ENCODE results near the gene C4A. TPM values are rescaled to one million over a fixed set of nuclear protein-coding genes. Genes with fewer than 3 reads are reported as not detected.

C4A gene
- total RNA-seq, 1 donor from 2014 or later: 31.4 TPM

DNA sequence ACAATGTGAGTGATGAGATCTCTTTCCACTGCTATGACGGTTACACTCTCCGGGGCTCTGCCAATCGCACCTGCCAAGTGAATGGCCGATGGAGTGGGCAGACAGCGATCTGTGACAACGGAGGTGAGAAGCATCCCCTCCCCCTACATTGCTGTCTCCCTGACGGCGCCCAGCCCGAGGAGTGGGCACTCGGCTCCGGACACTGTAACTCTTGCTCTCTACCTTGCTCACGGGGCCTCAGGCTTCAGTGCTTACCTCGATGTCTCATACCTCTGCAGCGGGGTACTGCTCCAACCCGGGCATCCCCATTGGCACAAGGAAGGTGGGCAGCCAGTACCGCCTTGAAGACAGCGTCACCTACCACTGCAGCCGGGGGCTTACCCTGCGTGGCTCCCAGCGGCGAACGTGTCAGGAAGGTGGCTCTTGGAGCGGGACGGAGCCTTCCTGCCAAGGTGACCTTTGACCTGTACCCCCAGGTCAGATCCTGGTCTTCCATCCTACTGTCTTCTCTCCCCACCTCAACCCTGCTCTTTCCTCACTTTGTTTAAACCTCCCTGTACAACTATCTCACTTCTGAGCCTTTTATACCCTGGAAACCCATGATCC lies 34.7 kb upstream of the C4A start:
- H3K4me1 ChIP-seq: peaks cover 19% of the 10 kb centered on the region

DNA sequence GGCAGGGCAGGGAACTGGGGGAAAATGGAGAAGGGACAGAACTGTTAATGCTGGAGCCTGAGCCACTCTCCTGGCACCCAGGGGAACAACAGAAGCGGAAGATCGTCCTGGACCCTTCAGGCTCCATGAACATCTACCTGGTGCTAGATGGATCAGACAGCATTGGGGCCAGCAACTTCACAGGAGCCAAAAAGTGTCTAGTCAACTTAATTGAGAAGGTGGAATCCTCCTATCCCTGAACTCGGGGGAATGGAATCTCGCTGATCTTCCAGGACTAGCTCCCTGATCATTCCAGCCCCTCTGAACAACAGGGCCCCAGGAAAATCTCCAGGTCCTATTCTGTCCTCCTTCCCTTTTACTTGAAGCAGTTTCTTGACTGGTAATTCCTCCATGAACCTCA lies 34.0 kb upstream of the C4A start:
- Histone ChIP-seq H3K27ac (no peak overlapping the region), H3K4me3 (no peak overlapping the region), H3K4me1 (peaks cover 19% of the 10 kb centered on the region), H3K9me3 (no peaks in the 10 kb centered on the region), H3K27me3 (no peaks in the 10 kb centered on the region), H3K36me3 (peaks cover 0 to 14% of the 10 kb centered on the region in 2 donors)
- TF ChIP-seq, protein P1, sequence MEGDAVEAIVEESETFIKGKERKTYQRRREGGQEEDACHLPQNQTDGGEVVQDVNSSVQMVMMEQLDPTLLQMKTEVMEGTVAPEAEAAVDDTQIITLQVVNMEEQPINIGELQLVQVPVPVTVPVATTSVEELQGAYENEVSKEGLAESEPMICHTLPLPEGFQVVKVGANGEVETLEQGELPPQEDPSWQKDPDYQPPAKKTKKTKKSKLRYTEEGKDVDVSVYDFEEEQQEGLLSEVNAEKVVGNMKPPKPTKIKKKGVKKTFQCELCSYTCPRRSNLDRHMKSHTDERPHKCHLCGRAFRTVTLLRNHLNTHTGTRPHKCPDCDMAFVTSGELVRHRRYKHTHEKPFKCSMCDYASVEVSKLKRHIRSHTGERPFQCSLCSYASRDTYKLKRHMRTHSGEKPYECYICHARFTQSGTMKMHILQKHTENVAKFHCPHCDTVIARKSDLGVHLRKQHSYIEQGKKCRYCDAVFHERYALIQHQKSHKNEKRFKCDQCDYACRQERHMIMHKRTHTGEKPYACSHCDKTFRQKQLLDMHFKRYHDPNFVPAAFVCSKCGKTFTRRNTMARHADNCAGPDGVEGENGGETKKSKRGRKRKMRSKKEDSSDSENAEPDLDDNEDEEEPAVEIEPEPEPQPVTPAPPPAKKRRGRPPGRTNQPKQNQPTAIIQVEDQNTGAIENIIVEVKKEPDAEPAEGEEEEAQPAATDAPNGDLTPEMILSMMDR (IDR thresholded peaks at IDR 0.05): no peak
- TF ChIP-seq POLR2AphosphoS5 (IDR thresholded peaks at IDR 0.05; ENCODE audit: insufficient read depth in 1 of 2, low read depth in 1 of 2): no peak
- no peak for TF ChIP-seq POLR2A (IDR thresholded peaks at IDR 0.05)
- no peak for DNase-seq (ENCODE audit: extremely low spot score in 2 of 2)
- intact Hi-C loops (cut with DNase I): loop anchor here (5.0 kb wide), 1 partner anchor 46 kb away; the partner anchor contains the start of gene ZBTB12

More for the DNA sequence above, 34.7 kb upstream of the C4A start:
- TF ChIP-seq POLR2A (IDR thresholded peaks at IDR 0.05) (no peak), POLR2AphosphoS5 (IDR thresholded peaks at IDR 0.05; ENCODE audit: insufficient read depth in 1 of 2, low read depth in 1 of 2) (no peak)
- TF ChIP-seq, protein P1 (IDR thresholded peaks at IDR 0.05): no peak
- no peak overlapping the region for H3K4me3 ChIP-seq
- peaks cover 0 to 10% of the 10 kb centered on the region in 2 donors for H3K36me3 ChIP-seq
- intact Hi-C loops (cut with DNase I): loop anchor here (5.0 kb wide), 1 partner anchor 45 kb away; the partner anchor contains the start of gene ZBTB12
- H3K9me3 ChIP-seq: no peaks in the 10 kb centered on the region
- no peaks in the 10 kb centered on the region for H3K27me3 ChIP-seq
- no peak for DNase-seq (ENCODE audit: extremely low spot score in 2 of 2)
- H3K27ac ChIP-seq: no peak overlapping the region

DNA sequence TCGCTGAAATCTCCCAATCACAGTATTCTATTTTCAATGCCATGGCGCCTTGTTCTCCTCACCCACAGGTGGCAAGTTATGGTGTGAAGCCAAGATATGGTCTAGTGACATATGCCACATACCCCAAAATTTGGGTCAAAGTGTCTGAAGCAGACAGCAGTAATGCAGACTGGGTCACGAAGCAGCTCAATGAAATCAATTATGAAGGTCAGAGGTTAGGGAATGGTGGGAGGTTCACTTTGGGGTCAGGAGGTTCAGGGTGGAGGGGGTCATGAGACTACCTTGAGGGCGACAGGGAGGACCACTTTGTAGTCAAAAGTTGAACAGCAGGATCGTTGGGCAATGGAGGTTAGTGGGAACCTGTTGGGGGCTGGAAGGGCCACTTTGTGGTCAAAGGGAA lies 33.6 kb upstream of the C4A start:
- H3K27ac ChIP-seq: no peak overlapping the region
- peaks cover 0 to 18% of the 10 kb centered on the region in 2 donors for H3K36me3 ChIP-seq
- H3K4me3 ChIP-seq: no peak overlapping the region
- no peak for DNase-seq (ENCODE audit: extremely low spot score in 2 of 2)
- no peak for TF ChIP-seq POLR2A (IDR thresholded peaks at IDR 0.05)
- TF ChIP-seq, protein P1 (IDR thresholded peaks at IDR 0.05): no peak
- H3K9me3 ChIP-seq: no peaks in the 10 kb centered on the region
- H3K27me3 ChIP-seq: no peaks in the 10 kb centered on the region
- H3K4me1 ChIP-seq: peaks cover 19% of the 10 kb centered on the region
- intact Hi-C loops (cut with DNase I): loop anchor here (5.0 kb wide), 1 partner anchor 46 kb away; the partner anchor contains the start of gene ZBTB12

DNA sequence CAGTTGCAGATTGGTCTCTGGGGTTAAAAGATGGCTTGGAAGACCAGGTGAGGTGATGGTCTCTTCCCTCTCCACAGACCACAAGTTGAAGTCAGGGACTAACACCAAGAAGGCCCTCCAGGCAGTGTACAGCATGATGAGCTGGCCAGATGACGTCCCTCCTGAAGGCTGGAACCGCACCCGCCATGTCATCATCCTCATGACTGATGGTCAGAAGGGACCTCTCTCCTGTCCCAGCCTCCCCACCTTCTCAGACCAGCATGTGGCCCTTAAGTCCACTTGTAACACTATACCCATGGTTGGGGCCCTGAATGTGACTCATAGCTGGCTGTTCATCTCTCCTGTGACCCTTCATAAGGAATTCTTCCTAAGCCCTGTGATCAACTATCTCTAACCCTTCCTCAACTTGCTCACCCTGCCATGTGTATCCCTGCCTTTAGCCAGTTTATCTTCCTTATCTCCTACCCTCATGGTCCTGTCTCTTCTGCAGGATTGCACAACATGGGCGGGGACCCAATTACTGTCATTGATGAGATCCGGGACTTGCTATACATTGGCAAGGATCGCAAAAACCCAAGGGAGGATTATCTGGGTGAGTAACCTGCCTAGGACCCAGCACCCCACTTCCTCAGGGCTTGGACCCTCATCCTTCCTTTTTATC lies 33.0 kb upstream of the C4A start:
- TF ChIP-seq POLR2AphosphoS5 (IDR thresholded peaks at IDR 0.05; ENCODE audit: insufficient read depth in 1 of 2, low read depth in 1 of 2) (no peak), POLR2A (IDR thresholded peaks at IDR 0.05) (no peak)
- TF ChIP-seq, protein P1 (IDR thresholded peaks at IDR 0.05): no peak
- H3K4me1 ChIP-seq: peaks cover 19% of the 10 kb centered on the region
- no peaks in the 10 kb centered on the region for H3K9me3 ChIP-seq
- no peak overlapping the region for H3K27ac ChIP-seq
- no peak overlapping the region for H3K4me3 ChIP-seq
- H3K27me3 ChIP-seq: no peaks in the 10 kb centered on the region
- DNase-seq (ENCODE audit: extremely low spot score in 2 of 2): no peak
- H3K36me3 ChIP-seq: peaks cover 0 to 24% of the 10 kb centered on the region in 2 donors
- intact Hi-C loops (cut with DNase I): loop anchor here (5.0 kb wide), 1 partner anchor 47 kb away; the partner anchor contains the start of gene ZBTB12
